Ovary (tissue), 3 donors: ENCODE results near the gene IL12RB1.

Source experiments
- EP300 ChIP-seq: sonication (generic); formaldehyde crosslinking; IDR thresholded peaks from one replicate; pipeline ENCODE4 v1.6.1; 2017; ENCODE audit warnings: antibody characterized with exemption
- POLR2A ChIP-seq: fragments of 450-650 bp; IDR thresholded peaks from one replicate; pipeline ENCODE4 v1.6.1; 2017; ENCODE audit warnings: antibody characterized with exemption, mild to moderate bottlenecking, moderate library complexity
- TF ChIP-seq, protein P1 (sequence below), 3 donors: fragments of 450-650 bp in 2 of 3; fragments of 200-600 bp in 1 of 3; IDR thresholded peaks; one replicate each; pipeline versions ENCODE4 v1.5.1 to v1.8.0; 2016 to 2022; ENCODE audit warnings: antibody characterized with exemption in 3 of 3, mild to moderate bottlenecking in 1 of 3
- donor health status: DM: no; HTN: no; CAD: no.

DNA sequence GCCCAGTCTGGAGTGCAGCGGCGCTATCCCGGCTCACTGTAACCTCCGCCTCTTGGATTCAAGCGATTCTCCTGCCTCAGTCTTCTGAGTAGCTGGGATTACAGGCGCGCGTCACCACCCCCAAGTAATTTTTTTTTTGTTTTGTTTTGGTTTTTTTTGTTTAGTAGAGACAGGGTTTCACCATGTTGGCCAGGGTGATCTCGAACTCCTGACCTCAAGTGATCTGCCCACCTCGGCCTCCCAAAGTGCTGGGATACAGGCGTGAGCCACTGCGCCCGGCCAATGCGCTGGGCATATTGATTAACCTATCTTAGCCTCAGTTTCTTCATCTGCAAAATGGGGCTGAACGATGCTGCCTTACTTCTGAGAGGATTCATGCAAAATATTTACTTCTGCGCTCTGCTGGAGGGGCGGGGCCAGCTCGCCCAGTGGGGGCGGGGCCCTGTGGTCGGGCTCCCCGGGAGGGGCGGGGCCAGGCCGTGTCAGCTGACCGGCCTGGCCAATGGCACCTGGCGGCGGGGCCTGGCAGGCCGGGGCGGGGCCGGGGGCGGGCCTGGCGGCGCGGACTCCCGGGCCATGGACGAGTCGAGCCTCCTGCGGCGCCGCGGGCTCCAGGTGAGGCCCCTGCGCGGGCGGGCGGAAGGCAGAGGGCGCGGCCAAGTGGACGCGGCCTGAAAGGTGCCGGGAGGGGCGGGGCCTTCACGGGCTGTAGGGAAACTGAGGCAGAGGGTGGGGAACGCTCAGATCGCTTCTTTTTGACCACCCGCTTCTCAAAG lies 10.7 kb upstream of the IL12RB1 start, which contains the start of gene MAST3:
- no peak for TF ChIP-seq POLR2A
- TF ChIP-seq, protein P1, sequence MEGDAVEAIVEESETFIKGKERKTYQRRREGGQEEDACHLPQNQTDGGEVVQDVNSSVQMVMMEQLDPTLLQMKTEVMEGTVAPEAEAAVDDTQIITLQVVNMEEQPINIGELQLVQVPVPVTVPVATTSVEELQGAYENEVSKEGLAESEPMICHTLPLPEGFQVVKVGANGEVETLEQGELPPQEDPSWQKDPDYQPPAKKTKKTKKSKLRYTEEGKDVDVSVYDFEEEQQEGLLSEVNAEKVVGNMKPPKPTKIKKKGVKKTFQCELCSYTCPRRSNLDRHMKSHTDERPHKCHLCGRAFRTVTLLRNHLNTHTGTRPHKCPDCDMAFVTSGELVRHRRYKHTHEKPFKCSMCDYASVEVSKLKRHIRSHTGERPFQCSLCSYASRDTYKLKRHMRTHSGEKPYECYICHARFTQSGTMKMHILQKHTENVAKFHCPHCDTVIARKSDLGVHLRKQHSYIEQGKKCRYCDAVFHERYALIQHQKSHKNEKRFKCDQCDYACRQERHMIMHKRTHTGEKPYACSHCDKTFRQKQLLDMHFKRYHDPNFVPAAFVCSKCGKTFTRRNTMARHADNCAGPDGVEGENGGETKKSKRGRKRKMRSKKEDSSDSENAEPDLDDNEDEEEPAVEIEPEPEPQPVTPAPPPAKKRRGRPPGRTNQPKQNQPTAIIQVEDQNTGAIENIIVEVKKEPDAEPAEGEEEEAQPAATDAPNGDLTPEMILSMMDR (IDR thresholded peaks at IDR 0.05): no peak
- no peak for TF ChIP-seq EP300
